Stimulated activated CD8-positive, alpha-beta memory T cell treated with anti-CD3 and anti-CD28 coated beads, Interleukin-12 subunit alpha, Interleukin-12 subunit beta, amount 100 ng/mL, for 4 hours (primary cell): Measurements from ENCODE around the gene PID1.

Experiments
- DNase-seq: peaks from one replicate; pipeline ENCODE4 v3.0.0-alpha.2; 2020; ENCODE audit warnings: low read depth

PID1 gene

GRCh38 chr2:229164545-229165249 is 106.4 kb downstream of the PID1 start:
- DNase-seq: no peak

DNA sequence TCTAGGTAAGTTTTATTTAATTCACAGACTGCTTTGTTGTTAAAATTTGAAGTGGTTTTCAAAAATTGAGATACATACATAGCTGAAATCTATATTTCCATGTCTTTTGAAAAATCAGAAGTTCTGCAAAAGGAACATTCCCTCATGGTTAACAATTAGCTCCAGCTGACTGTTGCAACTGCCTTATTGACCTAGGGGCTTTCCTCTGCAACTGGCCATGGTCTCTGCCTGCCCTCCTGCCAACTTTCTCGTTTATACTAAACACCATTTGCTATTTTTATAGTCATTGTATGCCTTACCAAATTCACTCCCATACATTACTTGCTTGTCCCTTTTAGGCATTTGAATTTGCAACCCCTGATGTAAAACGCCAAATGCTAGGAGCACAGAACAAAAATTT is 107.2 kb downstream of the PID1 start:
- DNase-seq: no peak

GRCh38 chr2:229162015-229162414 is 109.1 kb downstream of the PID1 start:
- DNase-seq: no peak

- DNase-seq: no peak
Observed at GRCh38 chr2:229160984-229161383, 110.1 kb downstream of the PID1 start.

DNA sequence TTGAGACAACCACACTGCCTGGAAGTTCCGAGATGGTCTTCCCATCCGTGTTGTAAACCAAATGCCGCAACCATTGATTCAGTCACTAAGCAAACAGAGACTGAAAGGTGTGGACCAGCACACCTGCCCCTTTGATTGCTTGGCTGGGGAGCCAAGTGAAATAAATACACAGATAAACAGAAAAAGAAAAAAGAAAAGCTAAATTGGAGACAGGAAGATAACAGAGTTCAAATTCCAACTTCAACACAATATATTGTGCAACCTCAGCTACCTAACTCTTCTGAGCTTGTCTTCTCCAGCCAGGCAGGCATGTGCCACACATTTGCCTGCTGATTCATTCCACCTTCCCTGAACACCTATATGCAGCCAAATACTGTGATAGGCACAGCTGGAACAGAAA is 110.9 kb downstream of the PID1 start:
- DNase-seq: no peak

DNA sequence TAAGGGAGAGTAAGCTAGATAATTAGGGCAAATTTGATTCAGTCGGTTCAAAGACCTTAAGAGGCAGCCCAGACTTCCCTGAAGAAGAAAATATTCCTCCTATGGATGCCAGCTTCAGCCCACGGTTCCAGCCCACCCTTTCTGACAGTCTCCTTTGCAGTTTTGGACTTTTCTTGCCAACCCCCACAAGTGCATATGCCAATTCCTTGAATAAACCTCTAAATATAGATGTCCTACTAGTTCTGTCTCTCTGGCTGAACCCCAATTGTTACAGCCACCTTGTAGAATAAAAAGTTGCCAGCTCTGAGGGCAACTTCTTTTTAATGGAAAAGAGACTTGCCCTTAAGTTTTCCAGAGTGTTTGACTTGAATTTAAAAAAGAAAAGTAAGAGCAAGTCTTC is 111.7 kb downstream of the PID1 start:
- no peak for DNase-seq

DNA sequence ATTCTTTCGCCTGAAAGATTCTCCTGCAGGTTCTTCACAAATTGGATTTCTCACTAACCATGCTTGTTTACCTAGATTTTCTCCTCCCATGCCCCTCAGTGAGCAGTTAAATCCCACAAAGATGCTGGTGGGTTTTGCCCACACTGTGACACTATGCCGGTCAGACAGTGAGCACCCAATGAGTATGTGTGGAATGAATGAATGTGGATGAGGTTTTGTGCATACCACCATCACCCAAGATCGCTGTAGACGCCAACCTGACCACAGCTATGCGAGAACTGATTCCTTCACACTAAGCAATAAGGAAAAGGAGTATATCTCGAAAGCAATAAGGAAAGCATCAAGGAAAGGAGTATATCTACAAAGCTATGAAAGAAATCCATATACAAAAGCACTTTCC is 116.7 kb downstream of the PID1 start:
- DNase-seq: no peak

GRCh38 chr2:229153951-229154350 is 117.1 kb downstream of the PID1 start:
- no peak for DNase-seq

GRCh38 chr2:229153267-229153666 is 117.8 kb downstream of the PID1 start:
- DNase-seq: no peak

GRCh38 chr2:229152674-229153073 is 118.4 kb downstream of the PID1 start:
- no peak for DNase-seq

DNA sequence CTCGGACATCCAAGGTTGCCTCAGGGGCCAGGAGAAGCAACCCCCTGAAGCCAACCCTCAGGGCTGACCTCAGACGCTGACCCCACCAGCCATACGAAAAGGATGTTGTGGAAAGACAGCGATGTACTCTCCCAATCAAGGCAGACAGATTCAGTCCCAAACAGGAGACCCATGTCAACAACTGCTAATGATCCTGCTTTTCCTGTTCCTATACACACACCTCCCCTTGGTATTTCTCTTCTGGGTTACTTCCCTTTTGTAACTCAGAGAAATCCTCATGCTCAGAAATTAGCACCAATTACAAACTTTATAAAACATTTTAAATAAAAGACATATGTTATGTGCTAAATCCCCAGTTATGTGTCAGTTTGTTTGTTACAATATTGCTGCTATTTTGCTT is 120.8 kb downstream of the PID1 start:
- no peak for DNase-seq

GRCh38 chr2:229141424-229142025 is 129.6 kb downstream of the PID1 start:
- DNase-seq: no peak

GRCh38 chr2:229137639-229138038 is 133.4 kb downstream of the PID1 start:
- no peak for DNase-seq

- no peak for DNase-seq
Observed at GRCh38 chr2:229137066-229137465, 134.0 kb downstream of the PID1 start.

- DNase-seq: no peak
Observed at GRCh38 chr2:229133155-229133772, 137.8 kb downstream of the PID1 start.

GRCh38 chr2:229132236-229132635 is 138.9 kb downstream of the PID1 start:
- DNase-seq: no peak

DNA sequence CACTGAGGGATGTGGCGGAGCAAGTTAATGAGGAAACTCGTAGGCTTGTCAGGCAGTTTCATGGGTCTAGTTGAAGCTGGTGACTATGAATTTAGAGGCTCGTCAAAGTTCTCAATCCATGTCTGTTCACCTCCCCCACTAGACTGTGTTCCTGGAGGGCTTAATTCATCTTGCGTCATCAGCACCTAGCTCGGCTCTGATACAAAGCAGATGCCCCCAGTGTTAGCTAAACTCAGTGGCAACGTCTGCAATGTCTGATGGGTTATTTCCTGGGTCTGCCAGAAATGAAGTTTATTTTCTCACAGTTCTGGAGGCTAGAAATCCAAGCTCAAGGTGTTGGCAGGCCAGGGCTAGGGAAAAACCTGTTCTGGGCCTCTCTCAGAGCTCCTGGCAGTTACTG is 140.6 kb downstream of the PID1 start:
- DNase-seq: no peak

- DNase-seq: no peak
Observed at GRCh38 chr2:229129738-229130371, 141.2 kb downstream of the PID1 start.

- no peak for DNase-seq
Observed at GRCh38 chr2:229127471-229127870, 143.6 kb downstream of the PID1 start.

GRCh38 chr2:229126066-229126465 is 145.0 kb downstream of the PID1 start:
- DNase-seq: no peak

GRCh38 chr2:229124136-229124535 is 147.0 kb downstream of the PID1 start:
- DNase-seq: no peak

DNA sequence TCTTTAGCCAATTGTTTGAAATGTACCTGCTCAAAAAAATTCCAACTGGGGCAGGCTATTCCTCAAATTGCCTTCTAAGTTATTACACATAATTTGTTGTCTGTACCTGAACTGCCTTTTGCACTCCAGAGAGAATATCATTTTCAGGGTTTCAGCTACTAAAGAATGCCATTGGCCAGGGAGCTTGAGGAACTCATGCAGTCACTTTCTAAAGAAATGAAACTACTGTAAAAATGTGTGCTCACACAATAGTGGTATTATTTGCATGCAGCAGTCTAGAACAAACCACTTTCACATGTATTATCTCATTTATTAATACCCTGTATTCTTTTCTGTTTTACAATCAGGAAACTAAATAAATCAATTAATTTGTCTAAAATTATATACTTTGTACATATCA is 152.2 kb downstream of the PID1 start:
- DNase-seq: no peak

- no peak for DNase-seq
Observed at GRCh38 chr2:229118336-229118735, 152.8 kb downstream of the PID1 start.
